Measurements from ENCODE around the gene KLHL4. TPM values are rescaled to one million over a fixed set of nuclear protein-coding genes. Genes with fewer than 3 reads are reported as not detected.

KLHL4 gene
- polyA plus RNA-seq, 1 donor (not counting 4 experiments of a cell fraction or from before 2014, with no cell fraction given), result 3.7 TPM

DNA sequence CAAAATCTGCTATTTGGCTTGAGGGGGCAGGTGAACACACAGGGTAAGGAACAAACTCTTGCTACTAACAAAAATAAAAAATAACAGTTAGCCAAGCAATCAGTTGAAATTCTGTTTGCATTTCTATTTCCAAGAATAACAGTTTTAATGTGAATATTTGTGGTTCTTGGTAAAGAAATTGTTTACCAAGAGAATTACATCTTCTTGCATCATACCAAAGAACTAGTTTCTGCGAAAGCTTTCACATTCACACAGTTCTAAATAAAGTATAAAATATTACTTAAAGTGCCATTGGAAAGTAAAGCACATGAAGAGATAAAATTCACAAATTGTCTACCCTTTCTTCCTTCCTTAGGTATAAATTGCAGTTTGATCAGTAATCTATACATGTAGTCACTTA, 54.4 kb downstream of the KLHL4 start:
- no peaks in the 10 kb centered on the region for H3K79me2 ChIP-seq (ENCODE audit: control insufficient read depth, insufficient read depth, low read length)
- no peak overlapping the region for H3K4me3 ChIP-seq (ENCODE audit: control insufficient read depth in 2 of 3, extremely low read depth in 1 of 3, insufficient read depth in 2 of 3, low read depth in 1 of 3, low read length in 3 of 3)
- H4K20me1 ChIP-seq (ENCODE audit: control insufficient read depth, extremely low read depth, insufficient read depth, low read length), result no peaks in the 10 kb centered on the region
- H3K4me2 ChIP-seq (ENCODE audit: control insufficient read depth, extremely low read depth, insufficient read depth, low read depth, low read length), result no peak overlapping the region
- H3K9me1 ChIP-seq (ENCODE audit: control insufficient read depth, extremely low read depth, insufficient read depth, low read length), result no peaks in the 10 kb centered on the region
- H3K9ac ChIP-seq (ENCODE audit: control insufficient read depth, extremely low read depth, insufficient read depth, low read length), result no peak overlapping the region
- FAIRE-seq (no peak), DNase-seq (ENCODE audit: low read depth, low spot score) (no peak)
- H2AFZ ChIP-seq (ENCODE audit: control insufficient read depth, low read length), result no peak overlapping the region
- H3K27ac ChIP-seq (ENCODE audit: control insufficient read depth, insufficient read depth, low read length), result no peak overlapping the region
- H3K4me1 ChIP-seq (ENCODE audit: control insufficient read depth, extremely low read depth, insufficient read depth, low read length), result no peaks in the 10 kb centered on the region
- H3K27me3 ChIP-seq (ENCODE audit: control insufficient read depth, extremely low read depth, insufficient read depth, low read length), result no peaks in the 10 kb centered on the region
- TF ChIP-seq EZH2 (IDR thresholded peaks at IDR 0.05; ENCODE audit: low read length), result no peak
- TF ChIP-seq, protein P1, sequence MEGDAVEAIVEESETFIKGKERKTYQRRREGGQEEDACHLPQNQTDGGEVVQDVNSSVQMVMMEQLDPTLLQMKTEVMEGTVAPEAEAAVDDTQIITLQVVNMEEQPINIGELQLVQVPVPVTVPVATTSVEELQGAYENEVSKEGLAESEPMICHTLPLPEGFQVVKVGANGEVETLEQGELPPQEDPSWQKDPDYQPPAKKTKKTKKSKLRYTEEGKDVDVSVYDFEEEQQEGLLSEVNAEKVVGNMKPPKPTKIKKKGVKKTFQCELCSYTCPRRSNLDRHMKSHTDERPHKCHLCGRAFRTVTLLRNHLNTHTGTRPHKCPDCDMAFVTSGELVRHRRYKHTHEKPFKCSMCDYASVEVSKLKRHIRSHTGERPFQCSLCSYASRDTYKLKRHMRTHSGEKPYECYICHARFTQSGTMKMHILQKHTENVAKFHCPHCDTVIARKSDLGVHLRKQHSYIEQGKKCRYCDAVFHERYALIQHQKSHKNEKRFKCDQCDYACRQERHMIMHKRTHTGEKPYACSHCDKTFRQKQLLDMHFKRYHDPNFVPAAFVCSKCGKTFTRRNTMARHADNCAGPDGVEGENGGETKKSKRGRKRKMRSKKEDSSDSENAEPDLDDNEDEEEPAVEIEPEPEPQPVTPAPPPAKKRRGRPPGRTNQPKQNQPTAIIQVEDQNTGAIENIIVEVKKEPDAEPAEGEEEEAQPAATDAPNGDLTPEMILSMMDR (optimal IDR thresholded peaks at IDR 0.05 in 1 of 3, IDR thresholded peaks at IDR 0.05 in 1 of 3, conservative IDR thresholded peaks at IDR 0.05 in 1 of 3; ENCODE audit: extremely low read depth in 1 of 3, insufficient read depth in 2 of 3, low read length in 3 of 3), result no peak
- no peaks in the 10 kb centered on the region for H3K36me3 ChIP-seq (ENCODE audit: control insufficient read depth in 2 of 2, extremely low read depth in 1 of 2, insufficient read depth in 2 of 2, low read length in 2 of 2)
- dilution Hi-C loops (cut with MboI; ENCODE audit: extremely low pct_ligation_motif_present, low sequenced_read_pairs), result no loop called here
- no peaks in the 10 kb centered on the region for H3K9me3 ChIP-seq (ENCODE audit: control insufficient read depth, low read depth, low read length)

DNA sequence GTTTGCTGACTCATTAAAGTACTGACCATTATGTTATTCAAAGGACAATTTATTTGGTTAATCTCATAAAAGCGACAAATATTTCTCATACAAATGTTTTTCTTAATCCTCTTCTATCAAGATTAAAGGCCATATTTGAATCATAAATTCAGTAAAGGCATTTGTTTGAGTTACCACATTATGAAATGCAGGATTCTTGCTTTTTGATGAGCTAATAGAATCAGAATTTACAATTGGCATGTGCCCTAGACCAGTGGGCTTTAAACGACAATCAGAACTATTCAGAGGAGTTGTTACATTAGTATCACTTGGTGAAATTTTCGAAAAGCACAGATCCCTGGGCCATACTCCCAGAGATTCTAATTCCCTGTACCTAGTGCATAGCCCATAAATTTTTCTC, 55.3 kb downstream of the KLHL4 start:
- no peak for DNase-seq (ENCODE audit: low read depth, low spot score)
- Histone ChIP-seq H4K20me1 (ENCODE audit: control insufficient read depth, extremely low read depth, insufficient read depth, low read length) (no peaks in the 10 kb centered on the region), H3K36me3 (ENCODE audit: control insufficient read depth in 2 of 2, extremely low read depth in 1 of 2, insufficient read depth in 2 of 2, low read length in 2 of 2) (no peaks in the 10 kb centered on the region), H3K79me2 (ENCODE audit: control insufficient read depth, insufficient read depth, low read length) (no peaks in the 10 kb centered on the region), H3K27me3 (ENCODE audit: control insufficient read depth, extremely low read depth, insufficient read depth, low read length) (no peaks in the 10 kb centered on the region), H3K4me3 (ENCODE audit: control insufficient read depth in 2 of 3, extremely low read depth in 1 of 3, insufficient read depth in 2 of 3, low read depth in 1 of 3, low read length in 3 of 3) (no peak overlapping the region), H3K4me2 (ENCODE audit: control insufficient read depth, extremely low read depth, insufficient read depth, low read depth, low read length) (no peak overlapping the region), H3K27ac (ENCODE audit: control insufficient read depth, insufficient read depth, low read length) (no peak overlapping the region), H3K9me1 (ENCODE audit: control insufficient read depth, extremely low read depth, insufficient read depth, low read length) (no peaks in the 10 kb centered on the region), H2AFZ (ENCODE audit: control insufficient read depth, low read length) (no peak overlapping the region), H3K9me3 (ENCODE audit: control insufficient read depth, low read depth, low read length) (no peaks in the 10 kb centered on the region), H3K4me1 (ENCODE audit: control insufficient read depth, extremely low read depth, insufficient read depth, low read length) (no peaks in the 10 kb centered on the region), H3K9ac (ENCODE audit: control insufficient read depth, extremely low read depth, insufficient read depth, low read length) (no peak overlapping the region)
- dilution Hi-C loops (cut with MboI; ENCODE audit: extremely low pct_ligation_motif_present, low sequenced_read_pairs), result no loop called here
- TF ChIP-seq, protein P1 (optimal IDR thresholded peaks at IDR 0.05 in 1 of 3, IDR thresholded peaks at IDR 0.05 in 1 of 3, conservative IDR thresholded peaks at IDR 0.05 in 1 of 3; ENCODE audit: extremely low read depth in 1 of 3, insufficient read depth in 2 of 3, low read length in 3 of 3), result no peak
- TF ChIP-seq EZH2 (IDR thresholded peaks at IDR 0.05; ENCODE audit: low read length), result no peak
- FAIRE-seq, result no peak

Measured in keratinocyte (primary cell).